ENCODE measurements around the gene FRG2C.
"Not testable (repeated sequence)": the region's sequence is repeated elsewhere in the genome, so short reads cannot be mapped to it uniquely, and the experiment has no call there.

The FRG2C gene

DNA sequence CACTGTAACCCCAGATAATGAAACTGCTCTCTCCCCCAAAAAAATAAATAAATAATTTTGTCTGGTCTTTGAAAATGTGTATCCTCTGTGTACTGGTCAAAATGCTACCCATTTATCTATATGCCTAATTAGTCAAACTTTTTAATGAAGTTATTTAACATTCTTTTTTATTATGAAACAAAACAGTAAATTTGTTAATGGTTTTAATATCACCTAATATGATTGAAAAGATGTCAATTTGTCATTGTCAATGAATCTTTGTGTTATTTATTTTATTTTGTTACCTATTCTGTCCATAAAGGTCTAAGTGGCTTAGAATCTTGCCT is 5.1 kb upstream of the FRG2C start:
- not testable (repeated sequence) for H3K4me3 Mint-ChIP-seq, H3K36me3 Mint-ChIP-seq, H3K4me1 Mint-ChIP-seq, H3K27ac Mint-ChIP-seq
- H3K9me3 Mint-ChIP-seq = peaks cover 11% of the 10 kb centered on the region
- H3K27me3 Mint-ChIP-seq = peaks cover 24% of the 10 kb centered on the region

DNA sequence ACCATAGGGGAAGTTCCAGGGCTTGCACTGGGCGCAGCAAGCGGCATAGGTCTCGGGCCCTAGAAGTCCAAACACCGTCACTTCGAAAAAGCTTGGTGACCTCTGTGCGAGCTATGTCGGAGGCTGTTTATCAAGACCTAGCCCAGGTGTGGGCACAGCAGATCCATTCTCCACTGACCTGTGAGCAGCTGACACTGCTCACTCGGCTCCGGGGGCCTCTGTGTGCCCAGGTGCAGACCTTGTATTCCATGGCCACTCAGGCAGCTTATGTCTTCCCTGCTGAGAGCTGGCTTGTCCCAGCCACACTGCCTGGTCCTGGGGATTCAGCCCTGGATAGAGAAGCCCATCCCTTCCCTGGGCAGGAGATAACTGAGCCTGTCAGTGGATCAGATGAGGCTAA is 1.5 kb downstream of the FRG2C start:
- H3K36me3 Mint-ChIP-seq, H3K27ac Mint-ChIP-seq, H3K4me3 Mint-ChIP-seq, H3K4me1 Mint-ChIP-seq, H3K9me3 Mint-ChIP-seq: not testable (repeated sequence)
- peaks cover 32% of the 10 kb centered on the region for H3K27me3 Mint-ChIP-seq

DNA sequence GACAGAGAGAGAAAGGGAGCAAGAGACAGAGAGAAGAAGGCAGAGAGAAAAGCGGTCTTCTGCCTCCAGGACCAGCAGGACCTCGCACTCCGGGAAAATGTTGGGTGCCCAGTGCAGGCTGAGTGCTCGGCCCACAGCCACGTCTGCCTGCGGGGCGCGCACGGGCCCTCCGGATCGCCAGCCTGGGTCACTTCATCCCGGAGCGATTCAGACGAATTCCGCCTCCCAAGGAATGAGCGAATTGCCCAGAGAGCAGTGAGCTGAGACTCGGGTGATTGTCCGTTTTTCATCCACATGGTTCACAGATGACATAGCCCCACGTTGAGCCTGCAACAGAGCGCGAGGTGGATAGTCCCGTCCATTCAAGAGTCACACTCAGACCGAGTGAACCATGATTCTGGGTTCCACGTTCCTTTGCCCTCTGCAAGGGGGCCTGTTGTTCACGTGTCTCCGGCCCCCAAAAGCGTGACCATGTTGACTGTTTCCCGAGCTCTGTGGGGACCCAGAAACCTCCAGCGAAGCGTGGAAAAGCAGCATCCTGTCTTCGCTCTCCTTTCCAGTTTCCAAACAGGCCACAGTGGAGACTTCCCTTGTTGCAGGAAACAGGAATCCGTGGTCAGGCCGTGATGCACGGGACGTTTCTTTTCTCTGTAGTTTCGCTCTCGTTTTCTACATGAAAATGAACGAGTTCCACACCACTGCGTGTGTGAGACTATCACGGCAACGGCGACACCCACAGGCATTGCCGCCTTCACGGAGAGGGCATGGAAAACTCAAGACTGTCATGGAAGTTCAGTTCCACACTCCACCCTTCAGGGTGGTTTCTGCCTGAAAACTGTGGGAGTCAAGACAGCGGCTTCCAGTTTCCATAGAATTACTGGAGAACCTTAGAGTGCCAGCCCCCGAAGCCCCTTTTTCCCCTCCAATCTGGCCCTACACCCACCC is 3.9 kb downstream of the FRG2C start:
- peaks cover 41% of the 10 kb centered on the region for H3K27me3 Mint-ChIP-seq
- not testable (repeated sequence) for H3K4me3 Mint-ChIP-seq, H3K4me1 Mint-ChIP-seq, H3K27ac Mint-ChIP-seq, H3K36me3 Mint-ChIP-seq
- H3K9me3 Mint-ChIP-seq = peaks cover 14% of the 10 kb centered on the region

DNA sequence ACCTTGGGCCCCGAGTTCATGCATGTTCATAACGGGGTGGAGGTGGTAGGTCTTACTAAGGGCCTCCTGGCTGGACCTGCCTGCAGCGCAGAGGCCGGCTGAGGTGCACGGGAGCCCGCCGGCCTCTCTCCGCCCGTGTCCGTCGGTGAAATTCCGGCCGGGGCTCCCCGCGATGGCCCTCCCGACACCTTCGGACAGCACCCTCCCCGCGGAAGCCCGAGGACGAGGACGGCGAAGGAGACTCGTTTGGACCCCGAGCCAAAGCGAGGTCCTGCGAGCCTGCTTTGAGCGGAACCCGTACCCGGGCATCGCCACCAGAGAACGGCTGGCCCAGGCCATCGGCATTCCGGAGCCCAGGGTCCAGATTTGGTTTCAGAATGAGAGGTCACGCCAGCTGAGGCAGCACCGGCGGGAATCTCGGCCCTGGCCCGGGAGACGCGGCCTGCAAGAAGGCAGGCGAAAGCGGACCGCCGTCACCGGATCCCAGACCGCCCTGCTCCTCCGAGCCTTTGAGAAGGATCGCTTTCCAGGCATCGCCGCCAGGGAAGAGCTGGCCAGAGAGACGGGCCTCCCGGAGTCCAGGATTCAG is 4.7 kb downstream of the FRG2C start:
- not testable (repeated sequence) for H3K4me3 Mint-ChIP-seq, H3K4me1 Mint-ChIP-seq, H3K27ac Mint-ChIP-seq
- Mint-ChIP-seq H3K27me3 (peaks cover 44% of the 10 kb centered on the region), H3K36me3 (peaks cover 12% of the 10 kb centered on the region), H3K9me3 (peaks cover 20% of the 10 kb centered on the region)

DNA sequence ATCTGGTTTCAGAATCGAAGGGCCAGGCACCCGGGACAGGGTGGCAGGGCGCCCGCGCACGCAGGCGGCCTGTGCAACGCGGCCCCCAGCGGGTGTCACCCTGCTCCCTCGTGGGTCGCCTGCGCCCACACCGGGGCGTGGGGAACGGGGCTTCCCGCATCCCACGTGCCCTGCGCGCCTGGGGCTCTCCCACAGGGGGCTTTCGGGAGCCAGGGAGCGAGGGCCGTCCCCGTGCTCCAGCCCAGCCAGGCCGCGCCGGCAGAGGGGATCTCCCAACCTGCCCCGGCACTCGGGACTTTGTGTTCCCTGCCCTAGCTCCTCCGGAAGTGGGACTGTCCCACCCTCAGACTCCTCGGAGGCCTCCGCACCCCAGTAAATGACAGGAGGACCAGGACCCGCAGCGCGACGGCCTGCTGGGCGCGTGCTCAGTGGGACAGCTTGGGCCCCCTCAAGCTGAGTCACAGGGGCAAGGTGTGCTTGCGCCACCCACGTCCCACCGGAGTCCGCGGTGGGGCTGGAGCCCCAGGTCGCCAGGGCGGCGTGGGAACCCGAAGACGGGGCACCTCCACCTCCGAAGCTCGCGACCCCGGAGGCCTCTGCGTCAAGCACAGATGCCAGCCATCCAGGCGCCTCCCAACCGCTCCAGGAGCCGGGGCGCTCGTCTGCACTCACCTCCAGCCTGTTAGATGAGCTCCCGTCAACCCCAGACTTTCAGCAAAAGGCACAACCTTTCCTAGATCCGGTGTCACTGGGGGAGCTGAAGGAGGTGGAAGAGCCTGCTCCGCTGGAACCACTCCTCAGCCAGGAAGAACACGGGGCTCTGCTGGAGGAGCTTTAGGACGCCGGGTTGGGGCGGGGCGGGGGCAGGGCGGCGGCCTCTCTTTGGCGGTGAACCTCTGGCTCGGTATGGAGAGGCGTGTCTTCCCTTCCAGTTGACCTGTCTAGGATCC is 5.5 kb downstream of the FRG2C start:
- Mint-ChIP-seq H3K36me3 (peaks cover 12% of the 10 kb centered on the region), H3K27me3 (peaks cover 44% of the 10 kb centered on the region), H3K9me3 (peaks cover 20% of the 10 kb centered on the region)
- H3K27ac Mint-ChIP-seq, H3K4me1 Mint-ChIP-seq, H3K4me3 Mint-ChIP-seq: not testable (repeated sequence)

DNA sequence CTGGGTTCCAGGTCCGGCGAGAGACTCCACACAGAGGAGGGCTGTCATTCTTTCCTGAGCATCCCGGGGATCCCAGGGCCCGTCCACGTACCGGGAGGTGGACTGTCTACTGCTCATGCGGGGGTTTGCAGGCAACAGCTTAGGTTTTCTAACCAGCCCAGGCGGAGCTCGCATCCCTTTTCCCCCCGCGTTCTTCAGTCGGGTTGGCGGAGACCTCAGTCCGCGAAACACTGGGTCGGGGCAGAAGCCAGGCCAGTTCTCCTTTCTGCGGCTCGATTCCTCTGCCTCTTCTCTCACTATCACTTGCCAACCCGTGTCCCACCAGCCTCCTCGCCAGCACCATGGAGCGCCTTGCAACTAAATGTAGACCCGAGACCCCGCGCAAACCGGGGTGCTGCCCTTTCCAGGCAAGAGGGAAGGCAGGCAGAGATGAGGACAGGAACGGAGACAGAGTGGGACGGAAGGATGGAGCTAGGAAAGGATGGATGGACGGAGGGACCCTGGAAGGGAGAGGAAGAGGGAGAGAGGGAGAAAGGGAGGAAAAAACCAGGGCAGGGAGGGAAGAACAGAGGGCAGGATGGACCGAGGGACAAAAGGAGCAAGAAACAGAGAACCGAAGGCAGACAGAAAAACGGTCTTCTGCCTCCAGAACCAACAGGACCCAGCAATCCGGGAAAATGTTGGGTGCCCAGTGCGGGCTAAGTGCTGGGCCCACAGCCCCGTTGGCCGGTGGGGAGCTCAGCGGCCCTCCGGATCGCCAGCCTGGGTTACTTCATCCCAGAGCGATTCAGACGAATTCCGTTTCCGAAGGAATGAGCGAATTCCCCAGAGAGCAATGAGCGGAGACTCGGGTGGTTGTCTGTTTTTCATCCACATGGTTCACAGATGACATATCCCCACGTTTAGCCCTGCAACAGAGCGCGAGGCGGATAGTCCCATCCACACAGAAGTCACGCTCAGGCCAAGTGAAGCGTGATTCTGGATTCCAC is 6.5 kb downstream of the FRG2C start:
- H3K27ac Mint-ChIP-seq, H3K4me1 Mint-ChIP-seq: not testable (repeated sequence)
- Mint-ChIP-seq H3K4me3 (peak overlapping the region; percentile 4), H3K9me3 (peaks cover 21% of the 10 kb centered on the region), H3K27me3 (peaks cover 40% of the 10 kb centered on the region), H3K36me3 (peaks cover 12% of the 10 kb centered on the region)

DNA sequence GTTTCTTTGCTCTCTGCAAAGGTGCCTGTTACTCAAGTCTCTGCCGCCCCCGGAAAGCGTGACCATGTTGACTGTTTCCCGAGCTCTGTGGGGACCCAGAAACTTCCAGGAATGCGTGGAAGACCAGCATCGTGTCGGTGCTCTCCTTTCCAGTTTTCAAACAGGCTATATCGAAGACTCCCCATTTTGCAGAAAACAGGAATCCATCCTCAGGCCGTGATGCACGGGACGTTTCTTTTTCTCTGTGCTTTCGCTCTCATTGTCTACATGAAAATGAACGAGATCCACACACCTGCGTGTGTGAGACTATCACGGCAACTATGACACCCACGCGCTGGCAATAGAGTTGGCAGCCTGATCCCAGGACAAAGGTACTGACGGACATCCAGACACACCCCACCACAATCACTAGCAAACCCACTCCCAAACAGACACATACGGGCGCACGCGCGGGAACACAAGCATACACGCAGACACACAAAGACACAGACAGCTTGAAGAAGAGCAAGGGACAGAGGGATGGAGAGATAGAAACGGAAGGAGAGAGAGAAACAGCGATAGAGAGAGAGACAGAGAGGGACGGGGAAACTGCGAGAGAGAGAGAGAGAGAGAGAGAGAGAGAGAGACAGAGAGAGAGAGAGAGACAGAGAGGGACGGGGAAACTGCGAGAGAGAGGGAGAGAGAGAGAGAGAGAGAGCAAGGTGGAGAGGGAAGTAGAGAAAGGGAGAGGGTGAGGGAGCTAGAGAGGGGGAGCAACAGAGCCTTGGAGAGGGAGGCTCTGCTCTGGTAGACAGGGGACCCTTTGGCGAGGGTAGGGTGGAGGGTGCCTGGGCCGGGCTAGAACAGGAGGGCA is 7.4 kb downstream of the FRG2C start:
- not testable (repeated sequence) for H3K4me1 Mint-ChIP-seq, H3K4me3 Mint-ChIP-seq, H3K27ac Mint-ChIP-seq
- Mint-ChIP-seq H3K27me3 (peaks cover 41% of the 10 kb centered on the region), H3K36me3 (peaks cover 15% of the 10 kb centered on the region), H3K9me3 (peaks cover 27% of the 10 kb centered on the region)

DNA sequence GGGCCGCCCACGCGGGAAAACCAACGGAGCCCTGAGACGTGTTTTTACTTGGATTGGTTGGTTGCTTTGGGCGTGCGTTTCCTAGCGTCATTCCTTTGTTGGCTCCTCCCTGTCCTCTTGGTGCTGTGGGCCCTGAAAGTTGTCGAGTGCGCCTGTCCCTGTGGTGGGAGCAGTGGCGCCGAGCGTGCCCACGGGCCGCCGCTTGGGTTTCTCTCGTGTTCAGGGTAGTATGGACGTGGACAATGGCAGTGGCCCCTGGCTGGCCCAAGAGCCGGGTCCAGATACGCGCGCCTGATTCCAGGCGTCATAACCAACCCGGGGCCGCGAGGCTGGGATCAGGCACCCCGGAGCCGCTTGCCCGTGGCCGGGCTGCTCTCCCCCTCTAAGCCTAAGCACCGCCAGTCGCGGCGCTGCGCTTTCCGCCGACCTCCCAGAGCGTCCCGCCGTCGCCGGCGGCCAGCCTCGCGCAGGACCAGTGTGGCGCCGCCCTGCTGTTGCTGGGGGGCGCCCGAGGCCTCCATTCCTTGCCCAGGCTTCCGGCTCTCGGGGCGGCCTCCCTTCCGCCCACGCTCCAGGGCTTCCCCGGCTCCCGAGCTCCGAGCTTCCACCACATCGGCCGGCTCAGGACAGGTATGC is 8.1 kb downstream of the FRG2C start:
- H3K4me1 Mint-ChIP-seq, H3K27ac Mint-ChIP-seq, H3K4me3 Mint-ChIP-seq: not testable (repeated sequence)
- peaks cover 41% of the 10 kb centered on the region for H3K27me3 Mint-ChIP-seq
- peaks cover 15% of the 10 kb centered on the region for H3K36me3 Mint-ChIP-seq
- H3K9me3 Mint-ChIP-seq = peaks cover 29% of the 10 kb centered on the region

DNA sequence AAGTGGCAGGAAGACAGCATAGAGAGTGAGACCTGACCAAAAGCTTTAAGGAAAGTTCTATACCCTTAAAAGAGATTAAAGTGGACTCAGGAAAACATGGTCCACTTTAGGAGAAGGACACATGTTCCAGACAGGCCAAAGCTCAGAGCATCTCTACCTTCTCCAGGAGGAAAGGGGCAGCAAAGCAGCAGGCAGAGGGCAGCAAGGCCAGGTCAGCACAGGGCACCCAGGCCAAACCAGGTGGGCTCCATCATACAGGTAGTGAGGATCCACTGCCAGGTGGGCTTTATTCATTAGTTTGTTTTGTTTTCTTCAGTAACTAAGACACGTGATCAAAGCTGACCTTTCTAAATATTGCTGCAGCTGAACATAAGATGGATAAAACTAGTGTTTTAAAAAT is 19.8 kb downstream of the FRG2C start:
- H3K27me3 Mint-ChIP-seq, H3K36me3 Mint-ChIP-seq, H3K27ac Mint-ChIP-seq, H3K4me3 Mint-ChIP-seq, H3K9me3 Mint-ChIP-seq, H3K4me1 Mint-ChIP-seq: not testable (repeated sequence)

DNA sequence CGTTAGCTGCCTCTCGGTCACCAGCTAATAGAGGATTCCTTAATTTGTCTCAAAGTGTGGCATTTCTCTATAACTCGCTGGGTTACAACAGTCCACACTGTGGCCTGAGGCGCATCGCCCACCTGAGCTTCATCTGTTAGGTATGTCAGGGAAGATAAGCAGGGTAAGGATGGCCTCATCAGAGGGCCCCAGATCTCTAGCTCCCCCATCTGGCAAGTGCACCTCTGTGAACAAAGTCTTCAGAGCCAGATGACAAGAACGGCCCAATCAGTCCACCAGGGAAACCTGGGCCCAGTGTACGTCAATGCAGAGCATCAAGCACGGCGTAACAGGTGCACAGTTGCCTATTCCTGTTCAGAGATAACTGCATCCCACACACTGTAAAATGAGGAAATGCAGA is 23.2 kb downstream of the FRG2C start:
- H3K36me3 Mint-ChIP-seq = peaks cover 5% of the 10 kb centered on the region
- H3K9me3 Mint-ChIP-seq = peaks cover 24% of the 10 kb centered on the region
- H3K27me3 Mint-ChIP-seq = no peaks in the 10 kb centered on the region
- H3K27ac Mint-ChIP-seq = no peak overlapping the region
- H3K4me3 Mint-ChIP-seq = no peak overlapping the region
- no peaks in the 10 kb centered on the region for H3K4me1 Mint-ChIP-seq

DNA sequence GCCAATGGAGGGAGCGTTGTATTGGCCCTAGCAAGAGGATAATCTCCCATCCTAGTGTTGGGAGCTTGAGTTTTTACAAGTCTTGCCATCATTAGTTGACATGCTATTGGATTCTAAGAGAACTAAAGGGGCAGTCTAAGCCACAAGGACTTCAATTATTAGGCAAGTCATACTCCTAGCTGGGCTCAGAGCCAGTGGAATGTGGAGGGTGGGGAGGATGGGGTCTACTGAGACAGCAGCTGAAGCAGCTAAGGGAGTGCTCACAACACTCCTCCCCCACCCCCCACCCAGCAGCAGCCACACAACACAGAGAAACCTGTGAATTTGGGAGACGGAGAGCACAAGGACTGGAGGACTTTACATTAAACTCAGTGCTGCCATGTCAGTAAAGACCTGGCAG is 27.9 kb downstream of the FRG2C start:
- Mint-ChIP-seq H3K27me3 (no peaks in the 10 kb centered on the region), H3K27ac (no peak overlapping the region), H3K9me3 (peaks cover 17% of the 10 kb centered on the region), H3K4me3 (no peak overlapping the region), H3K4me1 (no peaks in the 10 kb centered on the region), H3K36me3 (peaks cover 5% of the 10 kb centered on the region)
